GM21723 (cell line): Measurements from ENCODE around the gene RNF8.
"Not testable (repeated sequence)": the region's sequence is repeated elsewhere in the genome, so short reads cannot be mapped to it uniquely, and the experiment has no call there.

ENCODE experiments used
- ATAC-seq: cut with Tn5 transposase; IDR thresholded peaks from one replicate; pipeline ENCODE4 v1.9.1; 2021; ENCODE audit warnings: mild to moderate bottlenecking, moderate library complexity; ENCODE audit not compliant: unreplicated experiment

The RNF8 gene

DNA sequence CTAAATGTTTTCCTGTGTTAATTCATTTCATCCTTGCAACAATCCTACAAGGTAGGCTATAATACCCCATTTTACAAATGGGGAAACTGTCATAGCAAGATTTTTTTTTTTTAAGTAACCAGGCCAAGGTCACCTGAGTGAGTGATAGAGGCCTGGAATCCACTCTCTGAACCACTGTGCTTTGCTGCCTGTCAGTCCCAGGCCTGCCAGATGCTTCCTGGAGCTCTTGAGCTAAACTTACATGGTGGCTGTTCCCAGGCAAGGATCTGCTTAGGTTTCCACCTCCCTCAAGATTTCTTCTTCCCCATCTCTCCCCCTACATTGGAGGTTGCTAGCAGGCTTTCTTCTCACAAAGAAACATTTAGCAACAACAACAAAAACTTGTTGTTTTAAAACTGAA lies 32.7 kb upstream of the RNF8 start:
- no peak for ATAC-seq

DNA sequence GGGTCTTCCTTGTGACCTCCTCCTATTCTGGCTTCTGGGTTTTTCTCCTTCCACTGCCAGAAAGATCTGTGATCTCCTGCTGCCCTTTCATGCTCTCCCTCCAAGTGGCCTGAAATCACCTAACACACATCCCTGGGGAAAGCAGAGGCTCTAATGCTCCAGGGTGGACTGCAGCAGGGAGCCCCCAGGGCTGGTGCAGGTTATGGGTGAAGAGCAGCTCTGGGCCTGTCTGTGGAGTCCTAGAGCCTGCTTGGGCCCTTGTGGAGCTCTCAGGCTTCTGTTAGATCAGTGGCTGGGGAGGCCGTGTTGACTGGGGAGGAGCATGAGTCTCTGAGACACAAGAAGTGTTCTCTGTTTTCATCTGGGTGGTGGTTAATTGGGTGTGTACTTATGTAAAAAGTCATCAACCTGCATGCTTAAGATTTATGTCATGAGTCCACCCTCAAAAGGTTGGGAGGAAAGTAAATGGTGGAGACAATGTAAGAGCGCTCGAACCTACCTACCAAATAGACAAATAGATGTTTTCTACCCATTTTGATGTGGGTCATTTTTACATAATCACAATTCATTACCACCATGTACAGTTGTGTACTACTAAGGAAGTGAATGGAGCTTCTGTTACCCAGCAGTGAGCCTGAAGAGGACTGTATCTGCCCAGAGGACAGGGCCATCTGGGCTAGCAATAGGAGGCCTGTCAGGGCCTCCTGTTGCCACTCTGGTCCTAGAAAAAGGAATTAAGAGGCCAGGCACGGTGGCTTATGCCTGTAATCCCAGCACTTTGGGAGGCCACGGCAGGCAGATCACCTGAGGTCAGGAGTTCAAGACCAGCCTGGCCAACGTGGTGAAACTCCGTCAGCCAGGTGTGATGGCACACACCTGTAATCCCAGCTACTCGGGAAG lies 32.0 kb upstream of the RNF8 start:
- ATAC-seq, result no peak

DNA sequence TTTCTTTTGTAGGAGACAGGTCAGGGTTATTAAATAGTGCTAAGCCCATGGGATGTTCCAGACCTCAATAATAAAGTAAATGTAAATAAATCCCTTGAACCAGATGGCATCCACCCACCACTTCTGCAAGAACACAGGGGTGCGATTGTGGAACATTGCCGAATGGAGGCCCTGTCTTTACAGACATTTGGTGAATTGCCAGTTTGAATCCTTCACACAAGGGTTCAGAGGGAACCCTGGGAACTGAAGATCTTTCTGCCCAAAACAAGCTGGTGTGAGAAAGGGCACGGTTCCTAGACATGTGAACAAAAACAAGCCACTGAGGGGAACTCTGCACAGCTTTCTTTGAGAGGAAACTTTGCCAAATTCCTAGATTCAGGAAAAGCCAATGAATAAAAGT lies 30.2 kb upstream of the RNF8 start:
- no peak for ATAC-seq

DNA sequence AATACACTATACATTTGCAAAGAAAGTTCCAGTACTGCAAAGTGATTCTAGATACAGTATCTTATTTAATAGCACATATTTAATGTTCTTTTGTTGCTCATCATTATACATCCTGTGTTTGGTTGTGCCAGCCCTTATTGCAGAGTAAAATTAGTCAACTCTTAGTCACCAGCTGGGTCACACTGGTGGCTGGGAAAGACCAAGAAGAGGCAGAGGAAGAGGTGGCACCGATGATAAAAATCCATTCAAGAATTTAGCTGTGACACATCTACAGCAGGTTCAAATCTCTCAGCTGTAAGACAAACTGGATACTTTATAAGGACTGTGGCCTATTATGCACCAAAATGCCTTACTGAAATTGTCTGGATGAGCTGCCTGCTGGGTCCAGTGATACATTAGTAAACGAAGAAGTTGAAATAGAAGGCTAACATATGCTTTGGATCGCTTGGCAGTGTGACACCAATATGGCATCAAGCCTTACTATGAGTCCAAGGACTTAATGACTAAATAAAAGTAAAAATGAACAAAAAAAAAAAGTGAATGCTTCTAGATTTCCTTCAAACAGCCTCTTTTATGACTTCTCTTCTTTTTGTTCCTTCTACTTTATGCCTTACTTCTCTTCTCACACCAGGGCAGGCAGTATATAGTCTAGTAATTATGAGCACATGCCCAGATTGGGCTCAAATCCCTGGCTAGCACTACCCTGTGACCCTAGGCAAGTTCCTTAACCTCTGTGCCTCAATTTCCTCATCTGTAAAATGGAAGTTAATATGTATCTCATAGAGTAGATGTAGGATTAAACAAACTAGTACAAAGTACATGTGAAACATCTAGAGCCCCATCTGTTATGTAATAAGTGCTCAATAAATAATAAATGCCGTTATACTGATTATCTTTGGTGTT lies 29.4 kb upstream of the RNF8 start:
- ATAC-seq, result no peak

DNA sequence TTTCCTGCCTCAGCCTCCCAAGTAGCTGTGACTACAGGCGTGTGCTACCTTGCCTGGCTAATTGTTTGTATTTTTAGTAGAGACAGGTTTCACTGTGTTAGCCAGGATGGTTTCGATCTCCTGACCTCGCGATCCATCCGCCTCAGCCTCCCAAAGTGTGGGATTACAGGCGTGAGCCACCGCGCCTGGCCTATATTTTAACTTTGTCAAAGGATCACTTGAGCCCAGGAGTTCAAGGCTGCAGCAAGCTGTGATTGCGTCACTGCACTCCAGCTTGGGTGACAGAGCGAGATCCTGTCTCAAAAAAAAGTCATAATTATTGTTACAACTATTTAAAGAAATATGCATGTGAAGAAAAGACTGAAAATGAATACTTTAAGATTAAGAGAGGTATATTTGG lies 23.4 kb upstream of the RNF8 start:
- not testable (repeated sequence) for ATAC-seq

DNA sequence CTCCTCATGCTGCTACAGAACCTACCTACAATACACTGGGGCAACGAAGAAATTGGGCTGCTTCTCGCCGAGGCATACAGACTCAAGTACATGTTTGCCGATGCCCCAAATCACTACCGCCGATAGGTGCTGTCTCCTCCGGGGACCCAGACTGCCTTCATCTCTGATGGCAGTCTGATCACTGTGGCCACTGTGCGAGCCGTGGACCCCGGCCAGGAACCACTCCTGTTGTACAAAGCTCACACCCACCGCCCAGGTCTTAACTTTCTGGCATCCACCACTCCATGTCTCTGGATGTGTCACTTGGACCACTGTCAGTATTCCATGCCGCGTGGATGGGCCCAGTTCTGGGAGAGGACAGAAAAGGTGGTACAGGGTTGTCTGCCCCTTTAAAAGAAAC lies 22.7 kb upstream of the RNF8 start:
- no peak for ATAC-seq

DNA sequence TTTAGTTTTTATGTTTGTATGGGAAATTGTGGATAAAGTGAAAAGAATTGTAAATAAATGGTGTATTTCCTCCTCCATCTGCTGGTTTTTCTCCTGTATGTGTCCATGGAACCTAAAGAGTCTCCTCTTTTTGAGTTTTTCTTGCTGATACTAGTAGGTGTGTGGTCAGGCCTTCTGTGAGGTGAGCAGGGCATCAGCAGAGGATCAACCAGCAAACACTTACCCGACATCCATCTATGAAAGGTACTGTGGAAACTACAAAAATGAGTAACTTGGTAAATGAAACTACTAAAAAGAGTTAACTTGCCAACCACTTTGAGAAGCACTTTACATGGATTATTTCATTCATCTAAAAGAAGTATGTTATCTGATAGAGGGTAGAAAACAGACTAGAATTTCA lies 20.9 kb upstream of the RNF8 start:
- no peak for ATAC-seq

DNA sequence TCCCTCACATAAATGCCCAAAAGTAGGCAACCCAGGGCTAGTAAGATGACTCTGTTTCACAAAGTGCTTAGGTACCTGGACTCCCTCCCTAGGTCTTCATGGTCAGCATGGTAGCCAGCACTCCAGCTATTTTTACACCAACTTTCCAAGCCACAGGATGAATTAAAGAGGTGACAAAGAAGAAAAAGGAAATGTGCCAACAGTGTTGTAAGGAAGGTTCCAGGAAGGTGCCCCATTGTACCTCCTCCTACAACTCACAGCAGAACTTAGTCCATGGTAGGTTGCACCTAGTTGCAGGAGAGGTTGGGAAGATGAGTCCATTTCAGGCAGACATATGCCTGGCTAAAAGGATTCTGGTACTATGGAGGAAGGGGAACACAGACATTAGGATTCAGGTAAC lies 19.7 kb upstream of the RNF8 start:
- ATAC-seq, result no peak

DNA sequence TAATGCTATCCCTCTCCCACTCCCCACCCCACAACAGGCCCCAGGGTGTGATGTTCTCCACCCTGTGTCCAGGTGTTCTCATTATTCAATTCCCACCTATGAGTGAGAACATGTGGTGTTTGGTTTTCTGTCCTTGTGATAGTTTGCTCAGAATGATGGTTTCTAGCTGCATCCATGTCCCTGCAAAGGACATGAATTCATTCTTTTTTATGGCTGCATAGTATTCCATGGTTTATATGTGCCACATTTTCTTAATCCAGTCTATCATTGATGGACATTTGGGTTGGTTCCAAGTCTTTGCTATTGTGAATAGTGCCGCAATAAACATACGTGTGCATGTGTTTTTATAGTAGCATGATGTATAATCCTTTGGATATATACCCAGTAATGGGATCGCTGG lies 15.5 kb upstream of the RNF8 start:
- not testable (repeated sequence) for ATAC-seq

DNA sequence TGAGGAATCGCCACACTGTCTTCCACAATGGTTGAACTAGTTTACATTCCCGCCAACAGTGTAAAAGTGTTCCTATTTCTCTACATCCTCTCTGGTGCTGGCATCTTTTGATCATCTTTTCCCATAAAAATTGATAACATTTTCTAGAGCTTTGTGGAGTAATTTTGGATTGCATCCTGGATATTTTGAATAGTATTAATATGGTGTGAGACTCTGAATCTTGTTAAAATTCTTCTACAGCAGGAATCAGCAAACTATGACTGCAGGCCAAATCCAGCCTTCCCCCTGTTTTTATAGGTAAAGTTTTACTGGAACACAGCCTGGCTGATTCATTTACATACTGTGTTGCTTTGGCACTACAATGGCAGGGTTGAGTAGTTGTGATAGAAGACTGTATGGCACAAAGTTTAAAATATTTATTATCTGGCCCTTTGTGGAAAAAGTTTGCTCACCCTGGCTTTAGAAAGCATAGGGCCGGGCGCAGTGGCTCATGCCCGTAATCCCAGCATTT lies 15.0 kb upstream of the RNF8 start:
- no peak for ATAC-seq

DNA sequence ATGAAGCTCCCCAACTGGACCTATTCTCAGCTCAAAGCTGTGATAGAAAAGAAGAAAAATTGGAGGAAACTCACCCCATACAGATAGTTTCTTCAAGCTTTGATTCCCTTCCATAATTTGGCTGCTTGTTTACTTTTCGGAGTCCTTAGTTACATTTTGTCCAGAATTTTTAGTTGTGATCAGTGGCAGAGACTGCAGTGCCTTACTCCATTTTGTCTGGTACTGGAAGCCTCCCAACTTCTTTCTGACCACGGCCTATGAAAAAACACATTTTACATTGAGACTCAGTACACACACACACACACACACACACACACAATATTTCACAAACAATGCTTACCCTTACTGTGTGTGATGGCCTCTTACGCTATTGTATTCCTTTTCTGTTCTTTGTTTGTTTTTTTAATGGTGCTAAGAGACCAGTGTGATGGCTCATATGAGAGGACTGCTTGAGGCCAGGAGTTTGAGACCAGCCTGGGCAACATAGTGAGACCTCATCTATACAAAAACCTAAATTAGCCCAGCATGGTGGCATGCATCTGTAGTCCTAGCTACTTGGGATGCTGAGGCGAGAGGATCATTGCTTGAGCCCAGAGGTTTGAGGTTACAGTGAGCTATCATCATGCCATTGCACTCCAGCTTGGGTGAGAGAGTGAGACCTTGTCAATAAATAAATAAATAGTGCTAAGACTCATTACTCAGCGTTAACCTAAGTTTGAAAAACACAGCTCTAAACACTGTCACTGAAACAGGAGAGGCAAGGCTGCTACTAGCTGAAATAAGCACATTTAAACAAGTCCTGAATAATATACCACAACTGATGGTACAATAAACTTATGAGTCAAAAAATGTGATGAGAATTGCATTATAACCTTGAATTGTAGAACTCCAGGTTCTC lies 13.8 kb upstream of the RNF8 start:
- ATAC-seq, result no peak

DNA sequence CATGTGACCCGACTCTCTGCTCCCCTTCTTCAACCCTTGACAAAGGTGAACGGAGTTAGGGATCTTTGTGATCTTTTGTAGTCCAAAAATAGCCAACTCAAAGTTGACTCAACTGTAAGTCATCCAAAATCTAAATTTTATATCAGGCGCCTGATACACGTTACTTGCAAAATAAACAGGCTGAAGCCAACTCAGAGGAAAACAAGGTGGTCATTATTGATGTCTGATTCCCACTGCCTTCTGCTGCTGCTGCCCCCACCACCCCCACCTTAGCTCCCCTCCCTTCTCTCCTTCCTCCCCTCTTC lies 13.2 kb upstream of the RNF8 start:
- no peak for ATAC-seq

DNA sequence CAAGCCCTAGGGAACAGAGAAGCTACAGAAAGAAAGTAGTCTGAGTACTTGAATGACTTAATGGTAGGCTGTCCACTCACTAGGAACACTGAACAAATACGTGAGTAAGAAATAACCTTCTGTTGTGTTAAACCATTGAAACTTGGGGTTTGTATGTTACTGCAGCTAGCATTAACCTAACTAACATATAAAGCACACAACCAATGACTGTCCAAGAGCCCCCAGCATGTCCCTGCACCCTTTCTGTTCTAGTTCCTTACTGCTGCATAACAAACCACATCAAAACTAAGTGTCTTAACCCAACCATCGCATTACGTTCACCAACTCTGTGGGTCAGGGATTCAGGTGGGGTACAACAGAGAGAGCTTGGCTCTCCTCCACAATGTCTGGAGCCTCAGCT lies 10.5 kb upstream of the RNF8 start:
- ATAC-seq, result no peak

DNA sequence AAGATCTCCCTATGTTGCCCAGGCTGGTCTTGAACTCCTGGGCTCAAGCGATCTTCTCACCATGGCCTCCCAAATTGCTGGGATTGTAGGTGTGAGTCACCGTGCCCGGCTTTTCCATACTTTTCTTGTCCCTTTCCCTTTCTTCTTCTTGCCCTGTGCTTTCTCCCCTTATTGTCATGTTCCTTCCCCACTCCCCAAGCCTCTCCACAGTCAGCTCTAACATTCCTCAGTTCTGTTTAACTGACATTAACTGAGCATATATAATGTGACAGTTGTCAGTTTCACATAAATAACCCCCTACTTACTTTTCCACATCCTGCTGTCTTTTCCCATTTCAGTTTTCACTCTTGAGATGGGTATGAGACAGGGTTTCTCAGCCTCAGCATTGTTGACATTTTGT lies 9.5 kb upstream of the RNF8 start:
- no peak for ATAC-seq

DNA sequence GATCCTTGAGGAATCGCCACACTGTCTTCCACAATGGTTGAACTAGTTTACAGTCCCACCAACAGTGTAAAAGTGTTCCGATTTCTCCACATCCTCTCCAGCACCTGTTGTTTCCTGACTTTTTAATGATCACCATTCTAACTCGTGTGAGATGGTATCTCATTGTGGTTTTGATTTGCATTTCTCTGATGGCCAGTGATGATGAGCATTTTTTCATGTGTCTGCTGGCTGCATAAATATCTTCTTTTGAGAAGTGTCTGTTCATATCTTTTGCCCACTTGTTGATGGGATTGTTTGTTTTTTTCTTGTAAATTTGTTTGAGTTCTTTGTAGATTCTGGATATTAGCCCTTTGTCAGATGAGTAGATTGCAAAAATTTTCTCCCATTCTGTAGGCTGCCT lies 8.0 kb upstream of the RNF8 start:
- not testable (repeated sequence) for ATAC-seq

DNA sequence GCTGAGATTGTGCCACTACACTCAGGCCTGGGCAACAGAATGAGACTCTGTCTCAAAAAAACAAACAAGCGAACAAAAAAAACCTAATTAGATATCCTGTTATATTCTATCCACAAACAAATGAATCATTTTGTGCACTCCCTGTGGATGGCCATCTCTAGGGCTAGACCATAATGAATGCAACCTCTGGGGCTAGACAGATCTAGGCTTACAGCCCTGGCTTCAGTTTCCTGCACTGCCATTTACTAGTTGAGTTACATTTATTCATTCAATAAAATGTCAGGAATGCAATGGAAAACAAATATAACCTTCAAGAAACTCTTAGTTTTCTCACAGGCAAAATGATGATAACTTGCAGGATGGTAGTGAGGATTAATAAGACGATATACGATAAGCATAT lies 6.6 kb upstream of the RNF8 start:
- no peak for ATAC-seq

DNA sequence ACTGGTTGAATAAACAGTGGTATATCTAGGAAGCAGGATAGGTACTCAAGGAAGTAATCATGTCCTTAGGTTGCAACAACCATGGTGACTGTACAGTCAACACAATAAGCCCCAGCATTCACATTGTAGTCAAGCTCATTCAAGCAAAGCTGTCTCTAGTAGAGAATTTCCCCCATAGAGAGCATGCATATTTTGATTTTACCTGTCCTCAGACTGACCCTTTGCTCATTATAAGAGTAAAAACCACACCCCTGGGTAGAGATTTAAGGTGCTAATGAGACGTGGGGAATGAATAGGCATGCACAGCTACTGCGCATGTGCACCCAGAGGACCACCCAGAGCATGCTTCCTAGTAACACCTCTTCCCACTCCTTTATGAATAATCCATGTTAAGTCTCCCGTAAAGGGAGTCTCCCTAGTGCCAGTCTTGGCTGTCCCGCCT lies 6.1 kb upstream of the RNF8 start:
- no peak for ATAC-seq

DNA sequence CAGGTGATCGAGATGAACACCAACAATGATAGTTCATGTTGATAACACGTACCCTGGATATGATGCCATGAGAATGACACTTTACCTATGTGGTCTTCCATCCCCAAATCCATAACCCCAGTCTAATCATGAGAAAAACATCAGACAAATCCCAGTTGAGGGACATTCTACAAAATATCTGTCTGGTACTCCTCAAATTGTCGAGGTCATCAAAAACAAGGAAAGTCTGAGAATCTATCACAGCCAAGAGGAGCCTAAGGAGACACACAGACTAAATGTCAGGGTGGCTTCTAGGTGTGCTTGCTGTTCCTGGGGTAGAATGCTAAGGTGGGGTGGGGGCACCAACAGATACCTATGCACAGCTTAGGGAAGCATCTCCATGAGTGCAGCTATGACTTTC lies 2.8 kb upstream of the RNF8 start:
- ATAC-seq, result no peak

DNA sequence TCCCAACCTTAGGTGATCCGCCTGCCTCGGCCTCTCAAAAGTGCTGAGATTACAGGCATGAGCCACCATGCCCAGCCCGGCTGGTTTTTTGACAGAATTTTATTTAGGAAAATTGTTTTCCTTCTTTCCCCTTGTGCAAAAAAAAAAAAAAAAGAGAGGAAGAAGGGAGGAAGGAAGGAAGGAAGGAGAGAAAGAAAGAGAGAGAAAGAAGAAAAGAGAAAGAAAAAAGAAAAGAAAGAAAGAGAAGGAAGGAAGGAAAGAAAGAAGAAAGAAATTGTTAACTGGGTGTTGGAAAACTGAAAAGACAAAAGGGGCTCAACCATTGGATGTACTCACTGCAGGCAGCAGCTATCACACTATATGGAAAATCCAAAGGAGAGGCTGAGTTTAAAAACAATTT lies 1.4 kb upstream of the RNF8 start:
- no peak for ATAC-seq

DNA sequence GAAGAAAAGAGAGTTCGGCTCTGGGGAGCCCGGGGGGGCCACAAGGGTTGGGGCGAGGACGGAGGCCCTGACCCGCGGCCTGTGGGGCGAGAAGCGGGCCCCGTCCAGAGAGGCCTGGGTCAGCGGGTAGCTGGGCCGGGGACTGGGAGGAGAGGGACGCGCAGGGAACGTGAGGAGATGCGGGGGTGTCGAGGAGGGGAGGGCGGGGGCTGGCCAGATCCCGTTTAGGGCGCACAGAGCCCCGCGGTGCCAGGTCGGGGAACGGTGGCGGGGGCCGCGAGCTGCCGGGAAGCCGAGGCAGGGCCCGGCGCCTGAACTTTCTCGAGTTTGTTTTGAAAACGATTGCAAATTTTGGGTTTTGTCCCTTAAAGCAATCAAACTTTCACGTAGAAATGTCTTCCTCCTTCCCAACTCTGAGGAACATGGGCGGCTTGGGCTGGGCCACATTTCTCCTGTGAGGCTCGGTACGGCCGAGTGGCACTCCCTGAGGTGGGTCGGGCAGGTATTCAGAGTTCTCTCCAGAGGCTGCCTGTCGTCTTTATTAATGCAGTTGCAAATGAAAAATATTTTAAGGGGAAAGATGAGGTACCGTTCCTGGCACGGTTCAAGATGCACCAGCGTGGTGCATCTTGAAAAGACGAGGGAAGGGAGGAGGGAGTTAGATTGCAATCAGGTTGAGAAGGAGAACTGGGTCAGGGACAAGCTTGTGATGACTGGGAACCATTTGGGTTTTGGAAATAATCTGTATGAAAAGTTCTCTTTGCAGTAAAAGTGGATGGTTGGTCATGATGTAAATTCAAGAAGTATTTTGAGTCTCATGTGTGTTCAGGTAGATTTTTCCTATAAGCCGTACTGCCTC lies 972 bp downstream of the RNF8 start:
- no peak for ATAC-seq
